GM12865 (cell line): ENCODE measurements around the gene UMODL1.

Source experiments
- DNase-seq: peaks from one replicate; pipeline ENCODE4 v3.0.0; 2010; ENCODE audit warnings: low read depth
- H3K4me3 ChIP-seq: 2 replicates; pipeline ENCODE4 v1.5.1; 2011; ENCODE audit warnings: mild to moderate bottlenecking, low read depth, low read length, control low read depth
- CTCF ChIP-seq: IDR thresholded peaks from 2 replicates; pipeline ENCODE4 v1.5.1; 2011; ENCODE audit warnings: low read length, control low read depth, low read depth, inconsistent platforms; ENCODE audit not compliant: insufficient read depth; ENCODE audit errors: missing control alignments

The UMODL1 gene

GRCh38 chr21:42148097-42148496 lies 77.0 kb downstream of the UMODL1 start:
- no peak overlapping the region for H3K4me3 ChIP-seq
- no peak for DNase-seq
- TF ChIP-seq CTCF = no peak

GRCh38 chr21:42148584-42148983 lies 77.5 kb downstream of the UMODL1 start:
- H3K4me3 ChIP-seq = no peak overlapping the region
- DNase-seq = no peak
- no peak for TF ChIP-seq CTCF

GRCh38 chr21:42149656-42150473 lies 78.7 kb downstream of the UMODL1 start:
- no peak overlapping the region for H3K4me3 ChIP-seq

GRCh38 chr21:42150474-42151085 lies 79.5 kb downstream of the UMODL1 start:
- DNase-seq = no peak
- H3K4me3 ChIP-seq = no peak overlapping the region
- TF ChIP-seq CTCF = no peak

More at GRCh38 chr21:42149656-42150473, 78.7 kb downstream of the UMODL1 start:
- DNase-seq = no peak
- no peak for TF ChIP-seq CTCF

GRCh38 chr21:42151148-42151947 lies 80.2 kb downstream of the UMODL1 start:
- TF ChIP-seq CTCF = no peak
- H3K4me3 ChIP-seq = no peak overlapping the region
- no peak for DNase-seq

- no peak for TF ChIP-seq CTCF
- H3K4me3 ChIP-seq = no peak overlapping the region
- no peak for DNase-seq
Observed at GRCh38 chr21:42151948-42152220, 80.8 kb downstream of the UMODL1 start.
